PC-9 (cell line): ENCODE data around the gene MDH2.

Experiments used
- CTCF ChIP-seq: fragments of 200-600 bp; sonication (generic); conservative IDR thresholded peaks from 2 replicates; pipeline ENCODE4 v1.6.1; 2017; ENCODE audit warnings: mixed run types, antibody characterized with exemption, mild to moderate bottlenecking, moderate library complexity
- EZH2 ChIP-seq: fragments of 200-600 bp; sonication (generic); IDR thresholded peaks from 2 replicates; pipeline ENCODE4 v1.8.0; 2017; ENCODE audit warnings: antibody characterized with exemption, low read depth

- TF ChIP-seq CTCF (peak; percentile 70), EZH2 (no peak)
Observed at GRCh38 chr7:76069238-76069638, 21.3 kb downstream of the MDH2 start.
